DMS53 (cell line): ENCODE measurements around the gene SND1.

Experiments
- DNase-seq: peaks from one replicate; lab custom pipeline; 2025; lab: John Stamatoyannopoulos, UW

Gene SND1

GRCh38 chr7:127766831-127767459 is 115.0 kb downstream of the SND1 start:
- DNase-seq, result no peak

GRCh38 chr7:127768241-127768640 is 116.2 kb downstream of the SND1 start:
- DNase-seq, result no peak

- no peak for DNase-seq
Measured at GRCh38 chr7:127769137-127769536, 117.1 kb downstream of the SND1 start.

GRCh38 chr7:127769696-127770400 is 117.9 kb downstream of the SND1 start:
- DNase-seq, result no peak

GRCh38 chr7:127770885-127771284 is 118.9 kb downstream of the SND1 start:
- DNase-seq, result no peak

- no peak for DNase-seq
Measured at GRCh38 chr7:127771707-127772106, 119.7 kb downstream of the SND1 start.

GRCh38 chr7:127776776-127777386 is 124.9 kb downstream of the SND1 start:
- no peak for DNase-seq

- DNase-seq, result no peak
Measured at GRCh38 chr7:127780489-127780888, 128.5 kb downstream of the SND1 start.

GRCh38 chr7:127781081-127781480 is 129.1 kb downstream of the SND1 start:
- DNase-seq, result no peak

GRCh38 chr7:127782075-127782474 is 130.1 kb downstream of the SND1 start:
- DNase-seq, result no peak

- no peak for DNase-seq
Measured at GRCh38 chr7:127782654-127783559, 130.9 kb downstream of the SND1 start.

GRCh38 chr7:127786184-127786583 is 134.2 kb downstream of the SND1 start:
- DNase-seq, result no peak

- no peak for DNase-seq
Measured at GRCh38 chr7:127789031-127789430, 137.0 kb downstream of the SND1 start.

- DNase-seq, result no peak
Measured at GRCh38 chr7:127791446-127792189, 139.6 kb downstream of the SND1 start.

- DNase-seq, result peak; percentile 76
Measured at GRCh38 chr7:127792528-127793342, 140.7 kb downstream of the SND1 start.

GRCh38 chr7:127793582-127793981 is 141.6 kb downstream of the SND1 start:
- no peak for DNase-seq

- no peak for DNase-seq
Measured at GRCh38 chr7:127794136-127794535, 142.1 kb downstream of the SND1 start.

- no peak for DNase-seq
Measured at GRCh38 chr7:127794551-127794950, 142.6 kb downstream of the SND1 start.

GRCh38 chr7:127798023-127798422 is 146.0 kb downstream of the SND1 start:
- DNase-seq, result no peak

- DNase-seq, result no peak
Measured at GRCh38 chr7:127798769-127799372, 146.9 kb downstream of the SND1 start.
